GM12875 (cell line): ENCODE measurements around the gene RGS9.

Experiments used
- H3K4me3 ChIP-seq: one replicate; pipeline ENCODE4 v1.5.1; 2011; ENCODE audit warnings: low read depth, low read length, control low read depth
- TF ChIP-seq, protein P1 (sequence below): IDR thresholded peaks from 2 replicates; pipeline ENCODE4 v1.5.1; 2011; ENCODE audit warnings: low read depth, mild to moderate bottlenecking, control low read depth, inconsistent platforms, low read length, moderate library complexity, borderline replicate concordance; ENCODE audit not compliant: insufficient read depth

The RGS9 gene

DNA sequence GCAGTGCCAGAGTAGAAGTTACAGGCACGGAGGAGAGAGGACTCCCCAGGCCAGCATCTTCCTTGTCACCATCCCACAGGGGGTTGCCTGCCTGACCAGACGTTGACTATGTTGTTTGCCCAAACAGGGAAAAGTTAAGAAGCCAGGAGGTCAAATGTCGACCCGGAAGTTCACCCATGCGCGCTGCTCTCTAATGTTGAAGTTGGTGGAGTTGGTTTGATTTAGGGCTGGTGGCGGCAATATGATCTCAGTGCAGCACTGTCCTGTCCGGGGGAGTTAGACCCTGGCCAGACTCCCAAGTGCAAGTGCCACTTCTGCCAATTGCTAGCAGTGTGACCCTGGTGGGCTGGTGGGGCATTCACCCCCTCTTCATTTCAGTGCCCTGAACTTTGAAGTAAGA lies 30.4 kb downstream of the RGS9 start:
- TF ChIP-seq, protein P1, sequence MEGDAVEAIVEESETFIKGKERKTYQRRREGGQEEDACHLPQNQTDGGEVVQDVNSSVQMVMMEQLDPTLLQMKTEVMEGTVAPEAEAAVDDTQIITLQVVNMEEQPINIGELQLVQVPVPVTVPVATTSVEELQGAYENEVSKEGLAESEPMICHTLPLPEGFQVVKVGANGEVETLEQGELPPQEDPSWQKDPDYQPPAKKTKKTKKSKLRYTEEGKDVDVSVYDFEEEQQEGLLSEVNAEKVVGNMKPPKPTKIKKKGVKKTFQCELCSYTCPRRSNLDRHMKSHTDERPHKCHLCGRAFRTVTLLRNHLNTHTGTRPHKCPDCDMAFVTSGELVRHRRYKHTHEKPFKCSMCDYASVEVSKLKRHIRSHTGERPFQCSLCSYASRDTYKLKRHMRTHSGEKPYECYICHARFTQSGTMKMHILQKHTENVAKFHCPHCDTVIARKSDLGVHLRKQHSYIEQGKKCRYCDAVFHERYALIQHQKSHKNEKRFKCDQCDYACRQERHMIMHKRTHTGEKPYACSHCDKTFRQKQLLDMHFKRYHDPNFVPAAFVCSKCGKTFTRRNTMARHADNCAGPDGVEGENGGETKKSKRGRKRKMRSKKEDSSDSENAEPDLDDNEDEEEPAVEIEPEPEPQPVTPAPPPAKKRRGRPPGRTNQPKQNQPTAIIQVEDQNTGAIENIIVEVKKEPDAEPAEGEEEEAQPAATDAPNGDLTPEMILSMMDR, result no peak
- H3K4me3 ChIP-seq, result no peak overlapping the region

DNA sequence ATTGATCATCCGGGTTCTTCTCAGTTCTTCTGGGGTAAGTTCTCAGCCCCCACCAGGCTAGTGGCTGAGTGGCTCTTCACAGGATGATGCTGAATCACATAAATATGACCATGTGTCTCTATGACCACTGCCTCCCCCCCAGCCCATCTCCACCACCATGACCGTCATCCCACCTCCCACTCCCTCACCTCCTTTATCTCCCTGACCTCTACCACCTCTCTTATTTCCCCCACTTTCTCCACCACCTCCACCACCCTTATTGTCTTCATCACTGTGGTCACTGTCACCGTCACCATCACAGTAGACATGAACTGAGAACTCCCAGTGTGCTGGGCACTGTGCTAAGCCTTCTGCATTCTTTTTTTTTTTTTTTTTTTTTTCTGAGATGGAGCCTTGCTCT lies 32.5 kb downstream of the RGS9 start:
- no peak overlapping the region for H3K4me3 ChIP-seq
- TF ChIP-seq, protein P1, result no peak

DNA sequence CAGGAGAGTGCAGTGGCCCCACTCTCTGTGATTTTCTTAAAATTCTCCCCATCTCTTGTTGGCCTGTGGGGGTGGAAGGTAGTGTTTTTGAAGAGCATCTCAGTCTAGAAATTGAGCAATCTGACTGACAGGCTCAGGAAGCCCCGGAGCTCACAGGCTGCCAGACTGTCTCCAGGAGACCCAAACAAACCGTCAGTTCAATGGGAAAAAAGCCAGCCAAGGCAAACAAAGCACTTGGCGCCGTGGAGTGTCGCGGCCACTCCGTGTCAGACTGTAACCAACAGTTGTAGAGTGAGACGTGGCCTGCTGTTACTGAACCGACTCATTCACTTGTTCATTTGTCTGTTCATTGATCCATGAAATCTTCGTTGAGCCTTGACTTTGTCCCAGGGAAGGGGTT lies 33.7 kb downstream of the RGS9 start:
- TF ChIP-seq, protein P1, result no peak
- H3K4me3 ChIP-seq, result no peak overlapping the region

DNA sequence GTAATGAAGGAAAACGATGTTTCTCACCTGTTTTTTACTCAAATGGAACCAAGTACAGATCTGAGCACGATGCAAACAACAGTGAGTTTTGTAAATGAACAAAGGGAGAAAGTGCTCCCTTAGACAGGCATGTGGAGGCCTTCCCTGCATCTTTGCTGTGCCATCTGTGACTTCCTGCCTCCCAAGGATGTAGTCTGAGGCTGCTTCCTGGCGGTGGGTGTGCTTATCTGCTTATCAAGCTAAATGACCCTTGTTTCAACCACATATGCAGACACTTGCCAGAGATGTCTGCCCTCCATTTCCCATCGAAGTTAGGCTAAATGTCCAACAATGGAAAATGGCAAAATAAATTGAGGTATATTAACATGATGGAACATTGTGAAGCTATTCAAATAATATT lies 34.6 kb downstream of the RGS9 start:
- no peak overlapping the region for H3K4me3 ChIP-seq
- TF ChIP-seq, protein P1, result no peak

DNA sequence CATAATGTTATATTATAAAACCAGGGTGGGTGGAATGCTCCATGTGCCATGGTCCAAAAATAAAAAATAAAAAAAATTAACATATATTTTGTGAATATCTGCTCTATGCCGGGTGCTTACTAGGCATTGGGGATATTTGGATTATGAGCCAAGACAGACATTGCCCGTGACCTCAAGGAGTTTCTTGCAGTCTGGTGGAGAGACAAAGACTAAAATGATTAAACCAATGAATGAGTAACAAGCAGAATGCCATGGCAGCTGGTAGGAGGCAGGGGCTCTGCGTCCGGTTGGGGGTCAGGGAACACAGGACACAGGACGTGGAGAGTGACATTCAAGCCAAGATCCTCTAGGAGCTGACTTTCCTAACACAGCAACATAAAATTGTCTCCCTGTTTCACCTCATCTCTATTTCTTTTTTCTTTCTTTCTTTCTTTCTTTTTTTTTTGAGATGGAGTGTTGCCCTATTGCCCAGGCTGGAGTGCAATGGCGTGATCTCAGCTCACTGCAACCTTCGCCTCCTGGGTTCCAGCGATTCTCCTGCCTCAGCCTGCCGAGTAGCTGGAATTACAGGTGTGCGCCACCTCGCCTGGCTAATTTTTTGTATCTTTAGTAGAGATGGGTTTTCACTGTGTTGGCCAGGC lies 35.4 kb downstream of the RGS9 start:
- H3K4me3 ChIP-seq, result no peak overlapping the region
- TF ChIP-seq, protein P1, result no peak

DNA sequence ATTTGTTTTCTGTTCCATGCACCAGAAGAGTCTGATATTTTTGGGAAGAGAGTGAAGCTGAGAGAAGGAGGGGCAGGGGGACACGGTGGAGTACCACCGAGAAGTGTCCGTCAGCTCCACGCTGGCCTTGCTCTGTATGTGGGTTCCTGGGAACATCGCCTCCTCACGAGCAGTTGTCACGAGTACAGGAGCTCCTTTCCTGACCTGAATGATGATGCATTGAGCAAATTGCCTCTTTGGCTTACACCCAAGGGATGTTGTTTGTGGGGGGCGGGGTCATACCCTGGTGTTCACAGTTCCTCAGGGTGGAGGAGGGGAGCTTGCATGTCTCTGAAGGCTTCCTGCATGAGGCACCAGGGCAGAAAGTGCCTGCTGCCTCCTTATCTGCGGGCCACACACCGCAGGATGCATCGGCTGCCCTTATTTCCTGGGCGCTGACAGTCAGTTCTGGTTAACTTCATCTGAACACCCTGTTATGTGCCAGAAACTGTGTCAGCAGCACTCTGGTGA lies 36.2 kb downstream of the RGS9 start:
- TF ChIP-seq, protein P1, result no peak
- H3K4me3 ChIP-seq, result no peak overlapping the region

DNA sequence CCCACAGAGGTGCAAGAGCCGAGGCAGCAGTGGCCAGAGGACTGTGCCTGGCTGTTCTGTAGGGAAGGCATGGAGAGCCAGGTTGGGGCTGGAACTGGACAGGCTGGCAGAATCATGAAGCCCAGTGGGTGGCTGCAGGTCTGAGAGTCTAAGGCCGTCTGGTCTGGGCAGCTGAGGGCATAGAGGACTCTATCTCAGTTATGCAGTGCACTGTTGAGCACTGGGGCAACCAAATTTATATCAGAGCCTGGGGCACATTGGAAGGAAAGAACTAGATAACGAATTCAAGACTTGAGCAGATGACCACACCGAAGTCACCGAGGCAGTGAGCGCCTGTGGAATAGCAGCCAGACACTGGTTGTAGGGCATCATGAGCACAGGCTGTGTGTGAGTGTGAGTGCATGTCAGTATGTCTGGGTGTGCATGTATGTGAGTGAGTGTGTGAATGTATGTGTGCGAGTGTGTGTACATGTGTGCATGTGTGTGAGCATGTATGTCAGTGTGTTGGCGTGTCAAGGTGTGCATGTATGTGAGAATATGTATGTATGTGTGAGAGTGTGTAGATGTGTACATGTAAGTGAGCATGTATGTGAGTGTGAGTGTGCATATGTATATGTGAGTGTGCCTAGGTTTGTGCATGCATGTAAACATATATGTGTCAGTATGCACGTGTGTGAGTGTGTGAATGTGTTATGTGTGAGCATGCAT lies 37.0 kb downstream of the RGS9 start:
- TF ChIP-seq, protein P1, result no peak
- no peak overlapping the region for H3K4me3 ChIP-seq
